ENCODE data around the gene PRTN3. TPM values are rescaled to one million over a fixed set of nuclear protein-coding genes. Genes with fewer than 3 reads are reported as not detected.
A peak's percentile ranks its signal among the peaks of the same experiment; 100 is the strongest.
"Not testable (repeated sequence)": the region's sequence is repeated elsewhere in the genome, so short reads cannot be mapped to it uniquely, and the experiment has no call there.

Gene PRTN3
- total RNA-seq, 6 donors from 2014 or later: 1.1 to 9.4 TPM; not detected in 4

GRCh38 chr19:888581-889385 is 48.0 kb downstream of the PRTN3 start:
- peaks cover 7 to 19% (median 17%) of the 10 kb centered on the region in 4 donors for H3K4me1 ChIP-seq
- H3K27ac ChIP-seq: no peak overlapping the region
- TF ChIP-seq POLR2A (IDR thresholded peaks at IDR 0.05): no peak
- no peak for TF ChIP-seq POLR2AphosphoS5 (IDR thresholded peaks at IDR 0.05)
- TF ChIP-seq CTCF (IDR thresholded peaks at IDR 0.05): no peak
- no peak for TF ChIP-seq EP300 (IDR thresholded peaks at IDR 0.05)
- H3K9me3 ChIP-seq: no peaks in the 10 kb centered on the region
- H3K36me3 ChIP-seq: peaks cover 10 to 69% (median 47%) of the 10 kb centered on the region in 4 donors
- DNase-seq: peak in 1 of 2 donors; percentile 75
- no peak overlapping the region for H3K4me3 ChIP-seq
- no peak for ATAC-seq (ENCODE audit: low FRiP score in 2 of 2)
- H3K27me3 ChIP-seq: no peaks in the 10 kb centered on the region
- 87 to 90% methylated on average over 24 to 30 of the region's 30 CpGs for WGBS, 2 donors

GRCh38 chr19:889662-890295 is 49.0 kb downstream of the PRTN3 start:
- 93 to 94% methylated on average over 9 to 19 of the region's 26 CpGs for WGBS, 2 donors

GRCh38 chr19:890831-891230 is 50.0 kb downstream of the PRTN3 start:
- 80 to 94% methylated on average over 3 to 18 of the region's 18 CpGs for WGBS, 2 donors
- DNase-seq: peak in 1 of 2 donors; percentile 78
- peaks cover under 1 to 48% (median 29%) of the 10 kb centered on the region in 4 donors for H3K36me3 ChIP-seq

More at GRCh38 chr19:889662-890295, 49.0 kb downstream of the PRTN3 start:
- Histone ChIP-seq H3K4me1 (peaks cover 7 to 20% (median 18%) of the 10 kb centered on the region in 4 donors), H3K27me3 (no peaks in the 10 kb centered on the region), H3K36me3 (peaks cover 9 to 59% (median 39%) of the 10 kb centered on the region in 4 donors), H3K9me3 (no peaks in the 10 kb centered on the region), H3K27ac (no peak overlapping the region), H3K4me3 (no peak overlapping the region)
- DNase-seq (peak in 1 of 2 donors; percentile 70), ATAC-seq (ENCODE audit: low FRiP score in 2 of 2) (no peak)
- TF ChIP-seq EP300 (IDR thresholded peaks at IDR 0.05) (no peak), POLR2A (IDR thresholded peaks at IDR 0.05) (no peak), POLR2AphosphoS5 (IDR thresholded peaks at IDR 0.05) (no peak), CTCF (IDR thresholded peaks at IDR 0.05) (no peak)

GRCh38 chr19:891421-892200 is 50.8 kb downstream of the PRTN3 start:
- peak; percentile 68 to 84 for DNase-seq
- ATAC-seq (ENCODE audit: low FRiP score in 2 of 2); H3K27me3 ChIP-seq; H3K9me3 ChIP-seq: not testable (repeated sequence)
- WGBS, 2 donors: 67 to 73% methylated on average over 16 to 25 of the region's 50 CpGs
- Histone ChIP-seq H3K4me3 (peak overlapping the region in 3 of 4 donors; percentile 68 to 95 (median 73)), H3K36me3 (peaks cover 0 to 43% (median 25%) of the 10 kb centered on the region in 4 donors), H3K4me1 (peaks cover 7 to 20% (median 18%) of the 10 kb centered on the region in 4 donors), H3K27ac (peak overlapping the region; percentile 89 to 95 (median 92))

More at GRCh38 chr19:890831-891230, 50.0 kb downstream of the PRTN3 start:
- peaks cover 7 to 20% (median 18%) of the 10 kb centered on the region in 4 donors for H3K4me1 ChIP-seq
- peak overlapping the region in 1 of 4 donors; percentile 49 for H3K27ac ChIP-seq
- H3K27me3 ChIP-seq: no peaks in the 10 kb centered on the region
- TF ChIP-seq EP300 (IDR thresholded peaks at IDR 0.05) (no peak), POLR2AphosphoS5 (IDR thresholded peaks at IDR 0.05) (no peak), CTCF (IDR thresholded peaks at IDR 0.05) (no peak), POLR2A (IDR thresholded peaks at IDR 0.05) (no peak)
- H3K4me3 ChIP-seq: no peak overlapping the region
- ATAC-seq (ENCODE audit: low FRiP score in 2 of 2): no peak
- no peaks in the 10 kb centered on the region for H3K9me3 ChIP-seq

Measured in upper lobe of left lung (tissue), 6 donors.